Trophoblast cell (in vitro differentiated cells and primary cell): ENCODE measurements around the gene PREX1.

Source experiments
- DNase-seq, 2 donors: peaks; one replicate each; pipeline ENCODE4 v3.0.0-alpha.2; 2016
- H2AFZ ChIP-seq: 2 replicates; pipeline ENCODE4 v1.6.1; 2013; ENCODE audit warnings: low read length, moderate library complexity, mild to moderate bottlenecking; ENCODE audit not compliant: insufficient read depth, poor library complexity
- H2AK5ac ChIP-seq: 2 replicates; pipeline ENCODE4 v1.6.1; 2013; ENCODE audit warnings: mild to moderate bottlenecking, low read length
- H2BK120ac ChIP-seq: 2 replicates; pipeline ENCODE4 v1.6.1; 2013; ENCODE audit warnings: low read length, mild to moderate bottlenecking, moderate library complexity; ENCODE audit not compliant: insufficient read depth, poor library complexity
- H2BK12ac ChIP-seq: 2 replicates; pipeline ENCODE4 v1.6.1; 2013; ENCODE audit warnings: mild to moderate bottlenecking, low read length, moderate library complexity
- H2BK5ac ChIP-seq: 2 replicates; pipeline ENCODE4 v1.6.1; 2013; ENCODE audit warnings: low read length, low read depth, moderate library complexity, mild to moderate bottlenecking; ENCODE audit not compliant: poor library complexity
- H3K14ac ChIP-seq: 2 replicates; pipeline ENCODE4 v1.6.1; 2013; ENCODE audit warnings: mild to moderate bottlenecking, low read length
- H3K18ac ChIP-seq: 2 replicates; pipeline ENCODE4 v1.6.1; 2013; ENCODE audit warnings: mild to moderate bottlenecking, low read length
- H3K23ac ChIP-seq: 2 replicates; pipeline ENCODE4 v1.6.1; 2013; ENCODE audit warnings: low read length
- H3K27ac ChIP-seq: 2 replicates; pipeline ENCODE4 v1.5.1; 2013; ENCODE audit warnings: low read depth, mild to moderate bottlenecking, inconsistent platforms, low read length, moderate library complexity
- H3K27me3 ChIP-seq: 2 replicates; pipeline ENCODE4 v1.6.1; 2013; ENCODE audit warnings: inconsistent platforms, mild to moderate bottlenecking, low read length, moderate library complexity; ENCODE audit not compliant: insufficient read depth
- H3K36me3 ChIP-seq, 2 experiments: 1 replicate in 1 of 2; 2 replicates in 1 of 2; pipeline ENCODE4 v1.6.1; 2013; ENCODE audit warnings: low read length in 2 of 2, mild to moderate bottlenecking in 2 of 2, moderate library complexity in 1 of 2; ENCODE audit not compliant: insufficient read depth in 2 of 2, control insufficient read depth in 1 of 2
- H3K4ac ChIP-seq: 2 replicates; pipeline ENCODE4 v1.6.1; 2013; ENCODE audit warnings: low read depth, mild to moderate bottlenecking, low read length, moderate library complexity
- H3K4me1 ChIP-seq, 2 experiments: 1 replicate in 1 of 2; 2 replicates in 1 of 2; pipeline ENCODE4 v1.6.1; 2013; ENCODE audit warnings: low read length in 2 of 2, mild to moderate bottlenecking in 2 of 2, moderate library complexity in 1 of 2; ENCODE audit not compliant: insufficient read depth in 2 of 2, control insufficient read depth in 1 of 2
- H3K4me2 ChIP-seq: 2 replicates; pipeline ENCODE4 v1.6.1; 2013; ENCODE audit warnings: inconsistent platforms, mild to moderate bottlenecking, low read length, moderate library complexity
- H3K4me3 ChIP-seq: 2 replicates; pipeline ENCODE4 v1.5.1; 2013; ENCODE audit warnings: mild to moderate bottlenecking, low read depth, low read length, inconsistent platforms
- H3K79me1 ChIP-seq: one replicate; pipeline ENCODE4 v1.6.1; 2013; ENCODE audit warnings: low read length
- H3K79me2 ChIP-seq: 2 replicates; pipeline ENCODE4 v1.6.1; 2013; ENCODE audit warnings: low read length, mild to moderate bottlenecking; ENCODE audit not compliant: control insufficient read depth, insufficient read depth, poor library complexity
- H3K9ac ChIP-seq: 2 replicates; pipeline ENCODE4 v1.6.1; 2013; ENCODE audit warnings: mild to moderate bottlenecking, low read length
- H3K9me3 ChIP-seq: 2 replicates; pipeline ENCODE4 v1.6.1; 2013; ENCODE audit warnings: low read depth, mild to moderate bottlenecking, control low read depth, inconsistent platforms, low read length; ENCODE audit not compliant: insufficient read depth
- H4K12ac ChIP-seq: 2 replicates; pipeline ENCODE4 v1.6.1; 2013; ENCODE audit warnings: low read depth, mild to moderate bottlenecking, low read length, moderate library complexity
- H4K8ac ChIP-seq: 2 replicates; pipeline ENCODE4 v1.6.1; 2013; ENCODE audit warnings: low read depth, mild to moderate bottlenecking, low read length, moderate library complexity
- H4K91ac ChIP-seq: one replicate; pipeline ENCODE4 v1.6.1; 2013; ENCODE audit warnings: low read depth, mild to moderate bottlenecking, low read length, moderate library complexity
- WGBS: extraction: QIAGEN DNeasy Blood & Tissue Kit; methylation state at CpG from one replicate; pipeline ENCODE4 v1.1.7; 2013; ENCODE audit warnings: missing lambda C conversion rate; ENCODE audit not compliant: insufficient read length, insufficient coverage; ENCODE audit errors: extremely low coverage; 5-methylcytosine and 5-hydroxymethylcytosine counted together

Gene PREX1

DNA sequence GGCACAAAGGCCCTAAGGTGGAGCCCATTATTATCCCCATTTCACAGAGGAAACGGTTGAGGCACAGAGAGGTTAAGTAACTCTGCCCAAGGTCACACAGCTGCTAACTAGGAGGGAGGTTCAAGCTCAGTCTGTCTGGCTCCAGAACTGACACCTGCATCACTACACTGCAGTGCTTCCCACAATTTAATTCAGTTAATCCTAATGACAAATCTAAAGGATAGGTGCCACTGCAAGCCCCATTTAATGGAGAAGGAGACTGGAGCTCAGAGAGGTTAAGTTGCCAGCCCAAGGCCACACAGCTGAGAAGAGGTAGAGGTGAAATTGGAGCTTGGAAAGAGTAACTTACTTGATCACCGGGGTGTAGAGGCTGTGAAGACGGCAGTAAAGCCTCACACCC is 148.8 kb downstream of the PREX1 start:
- no peak overlapping the region for H3K27ac ChIP-seq
- no peak overlapping the region for H2BK12ac ChIP-seq
- WGBS: no CpG with 5 or more reads among the region's 3 CpGs
- H3K79me2 ChIP-seq: no peaks in the 10 kb centered on the region
- no peak overlapping the region for H3K4me3 ChIP-seq
- H3K4me1 ChIP-seq: no peaks in the 10 kb centered on the region
- no peak overlapping the region for H4K12ac ChIP-seq
- no peak overlapping the region for H3K14ac ChIP-seq
- H3K79me1 ChIP-seq: no peaks in the 10 kb centered on the region
- H2AK5ac ChIP-seq: no peak overlapping the region
- no peak overlapping the region for H3K4ac ChIP-seq
- no peak overlapping the region for H2BK120ac ChIP-seq
- no peak overlapping the region for H2AFZ ChIP-seq
- DNase-seq: no peak
- no peak overlapping the region for H3K4me2 ChIP-seq
- no peaks in the 10 kb centered on the region for H3K9me3 ChIP-seq
- no peaks in the 10 kb centered on the region for H3K27me3 ChIP-seq
- no peak overlapping the region for H3K23ac ChIP-seq
- no peaks in the 10 kb centered on the region for H3K36me3 ChIP-seq
- no peak overlapping the region for H3K18ac ChIP-seq
- H4K91ac ChIP-seq: no peak overlapping the region
- no peak overlapping the region for H3K9ac ChIP-seq
- no peak overlapping the region for H2BK5ac ChIP-seq
- H4K8ac ChIP-seq: no peak overlapping the region

DNA sequence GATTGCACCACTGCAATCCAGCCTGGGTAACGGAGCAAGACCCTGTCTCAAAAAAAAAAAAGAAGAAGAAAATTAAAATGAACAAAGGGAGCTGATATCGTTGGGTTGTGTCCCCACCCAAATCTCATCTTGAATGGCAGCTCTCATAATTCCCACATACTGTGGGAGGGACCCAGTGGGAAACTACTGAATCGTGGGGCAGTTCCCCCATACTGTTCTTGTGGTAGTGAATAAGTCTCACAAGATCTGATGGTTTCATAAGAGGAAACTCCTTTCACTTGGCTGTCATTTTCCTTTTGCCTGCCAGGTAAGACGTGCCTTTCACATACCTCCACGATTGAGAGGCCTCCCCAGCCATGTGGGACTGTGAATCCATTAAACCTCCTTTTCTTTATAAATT is 149.4 kb downstream of the PREX1 start:
- H4K12ac ChIP-seq: no peak overlapping the region
- no CpG with 5 or more reads among the region's 5 CpGs for WGBS
- H2BK120ac ChIP-seq: no peak overlapping the region

DNA sequence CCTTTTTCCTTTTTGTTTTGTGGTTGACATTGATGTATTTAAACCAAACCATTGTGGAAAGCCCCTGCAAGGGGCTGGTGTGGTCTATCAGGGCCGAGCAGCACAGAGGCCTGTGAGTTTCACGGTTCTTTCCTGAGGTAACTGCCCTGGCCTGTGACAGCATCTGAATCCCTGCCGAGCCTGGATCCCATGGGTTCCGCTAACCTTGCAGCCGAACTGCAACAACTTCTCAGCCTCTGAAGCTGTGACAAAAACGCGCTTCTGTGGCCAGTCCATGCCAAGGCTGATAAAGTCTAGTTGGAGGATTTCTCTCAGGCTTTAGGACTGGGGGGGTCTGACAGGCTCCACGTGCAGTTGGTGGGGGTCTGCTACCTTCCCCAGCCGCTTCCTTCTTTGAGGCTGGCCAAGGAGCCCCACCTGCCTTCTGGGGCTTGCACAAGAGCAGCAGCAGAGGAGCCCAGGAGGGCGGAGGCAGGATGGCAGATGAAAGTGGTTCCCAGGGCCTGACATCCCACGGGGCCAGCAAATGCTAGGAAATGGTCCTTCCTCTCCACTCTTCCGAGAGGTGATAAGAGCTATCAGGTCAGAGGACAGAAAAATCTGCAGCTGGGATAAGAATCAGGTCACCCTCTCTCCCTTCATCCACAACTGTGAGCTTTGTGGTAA is 150.9 kb downstream of the PREX1 start:
- Histone ChIP-seq H3K36me3 (no peaks in the 10 kb centered on the region), H2BK120ac (no peak overlapping the region), H2BK5ac (no peak overlapping the region), H4K8ac (no peak overlapping the region), H2BK12ac (no peak overlapping the region), H3K4me2 (no peak overlapping the region), H3K9me3 (no peaks in the 10 kb centered on the region), H4K91ac (no peak overlapping the region), H3K23ac (no peak overlapping the region), H3K4me1 (no peaks in the 10 kb centered on the region), H4K12ac (no peak overlapping the region), H3K27me3 (no peaks in the 10 kb centered on the region), H3K14ac (no peak overlapping the region), H3K79me2 (no peaks in the 10 kb centered on the region), H3K18ac (no peak overlapping the region), H2AFZ (no peak overlapping the region), H3K9ac (no peak overlapping the region), H3K79me1 (no peaks in the 10 kb centered on the region), H3K27ac (no peak overlapping the region), H2AK5ac (no peak overlapping the region), H3K4ac (no peak overlapping the region), H3K4me3 (no peak overlapping the region)
- no peak for DNase-seq
- WGBS: no CpG with 5 or more reads among the region's 12 CpGs

More for the DNA sequence above, 149.4 kb downstream of the PREX1 start:
- H3K18ac ChIP-seq: no peak overlapping the region
- no peak overlapping the region for H2AK5ac ChIP-seq
- no peak overlapping the region for H3K14ac ChIP-seq
- no peak overlapping the region for H3K27ac ChIP-seq
- no peak overlapping the region for H3K23ac ChIP-seq
- no peak overlapping the region for H2BK5ac ChIP-seq
- no peak overlapping the region for H4K91ac ChIP-seq
- H3K9ac ChIP-seq: no peak overlapping the region
- no peaks in the 10 kb centered on the region for H3K36me3 ChIP-seq
- DNase-seq: no peak
- no peak overlapping the region for H4K8ac ChIP-seq
- no peak overlapping the region for H3K4me2 ChIP-seq
- no peak overlapping the region for H2AFZ ChIP-seq
- H3K4me3 ChIP-seq: no peak overlapping the region
- no peaks in the 10 kb centered on the region for H3K79me2 ChIP-seq
- no peaks in the 10 kb centered on the region for H3K79me1 ChIP-seq
- no peak overlapping the region for H2BK12ac ChIP-seq
- H3K9me3 ChIP-seq: no peaks in the 10 kb centered on the region
- H3K4me1 ChIP-seq: no peaks in the 10 kb centered on the region
- no peak overlapping the region for H3K4ac ChIP-seq
- H3K27me3 ChIP-seq: no peaks in the 10 kb centered on the region

DNA sequence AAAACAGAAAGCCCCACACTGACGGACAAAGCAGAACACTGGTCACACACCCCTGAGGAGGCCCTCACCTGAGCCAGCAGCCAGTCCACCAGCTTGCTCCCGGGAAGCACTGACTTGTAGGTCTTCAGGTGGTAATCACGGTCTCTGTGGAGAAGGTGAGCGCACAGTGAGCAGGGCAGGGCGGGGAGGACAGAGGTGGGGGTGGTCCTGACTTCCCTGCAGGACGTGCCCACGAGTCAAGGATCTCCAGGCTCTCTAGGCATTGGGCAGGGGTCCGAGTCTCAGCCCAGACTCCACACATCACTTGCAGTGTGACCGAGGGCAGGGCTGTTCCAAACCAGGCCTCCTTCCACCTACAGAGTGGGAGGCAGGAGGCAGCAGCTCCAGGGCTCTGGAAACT is 151.7 kb downstream of the PREX1 start:
- WGBS: no CpG with 5 or more reads among the region's 9 CpGs
- Histone ChIP-seq H4K12ac (no peak overlapping the region), H3K23ac (no peak overlapping the region), H3K4ac (no peak overlapping the region), H4K91ac (no peak overlapping the region), H2BK120ac (no peak overlapping the region), H3K18ac (no peak overlapping the region), H2AK5ac (no peak overlapping the region), H3K27ac (no peak overlapping the region), H3K9me3 (no peaks in the 10 kb centered on the region), H3K4me2 (no peak overlapping the region), H3K4me1 (no peaks in the 10 kb centered on the region), H3K79me1 (no peaks in the 10 kb centered on the region), H2AFZ (no peak overlapping the region), H3K36me3 (no peaks in the 10 kb centered on the region), H3K4me3 (no peak overlapping the region), H3K79me2 (no peaks in the 10 kb centered on the region), H4K8ac (no peak overlapping the region), H3K27me3 (no peaks in the 10 kb centered on the region), H3K9ac (no peak overlapping the region), H2BK12ac (no peak overlapping the region), H3K14ac (no peak overlapping the region), H2BK5ac (no peak overlapping the region)
- DNase-seq: no peak
